Activated CD4-positive, alpha-beta T cell treated with anti-CD3 and anti-CD28 coated beads for 4 hours (primary cell): ENCODE data around the gene ZDHHC18.
"Not testable (repeated sequence)": the region's sequence is repeated elsewhere in the genome, so short reads cannot be mapped to it uniquely, and the experiment has no call there.

Source experiments
- DNase-seq, 2 donors: peaks; one replicate each; pipeline ENCODE4 v3.0.0-alpha.2; 2020

The ZDHHC18 gene

GRCh38 chr1:26833432-26834405, 7.2 kb downstream of the ZDHHC18 start:
- DNase-seq, result peak; percentile 84 to 89

- not testable (repeated sequence) for DNase-seq
Measured at GRCh38 chr1:26837665-26838064, 11.2 kb downstream of the ZDHHC18 start.

- peak; percentile 43 to 56 for DNase-seq
Measured at GRCh38 chr1:26838474-26839338, 12.2 kb downstream of the ZDHHC18 start.

GRCh38 chr1:26839339-26839722, 12.8 kb downstream of the ZDHHC18 start:
- no peak for DNase-seq

GRCh38 chr1:26839779-26840178, 13.3 kb downstream of the ZDHHC18 start:
- DNase-seq, result no peak

GRCh38 chr1:26844424-26845196, 18.1 kb downstream of the ZDHHC18 start:
- DNase-seq, result no peak

- DNase-seq, result not testable (repeated sequence)
Measured at GRCh38 chr1:26847826-26848225, 21.3 kb downstream of the ZDHHC18 start.

- no peak for DNase-seq
Measured at GRCh38 chr1:26848499-26848898, 22.0 kb downstream of the ZDHHC18 start.

GRCh38 chr1:26848941-26849774, 22.7 kb downstream of the ZDHHC18 start:
- DNase-seq, result no peak

- no peak for DNase-seq
Measured at GRCh38 chr1:26851106-26851684, 24.7 kb downstream of the ZDHHC18 start.

- no peak for DNase-seq
Measured at GRCh38 chr1:26852701-26853100, 26.2 kb downstream of the ZDHHC18 start.

GRCh38 chr1:26853156-26853555, 26.7 kb downstream of the ZDHHC18 start:
- peak; percentile 78 to 88 for DNase-seq

- no peak for DNase-seq
Measured at GRCh38 chr1:26853600-26853999, 27.1 kb downstream of the ZDHHC18 start.

- no peak for DNase-seq
Measured at GRCh38 chr1:26854906-26855305, 28.4 kb downstream of the ZDHHC18 start.

- no peak for DNase-seq
Measured at GRCh38 chr1:26855636-26856035, 29.1 kb downstream of the ZDHHC18 start.

GRCh38 chr1:26856181-26856580, 29.7 kb downstream of the ZDHHC18 start:
- DNase-seq, result no peak

- DNase-seq, result no peak
Measured at GRCh38 chr1:26856604-26857469, 30.3 kb downstream of the ZDHHC18 start.

- no peak for DNase-seq
Measured at GRCh38 chr1:26857473-26858060, 31.1 kb downstream of the ZDHHC18 start.

GRCh38 chr1:26858160-26858559, 31.7 kb downstream of the ZDHHC18 start:
- no peak for DNase-seq
